HG02943 (cell line): Measurements from ENCODE around the gene SLC7A5.
"Not testable (repeated sequence)": the region's sequence is repeated elsewhere in the genome, so short reads cannot be mapped to it uniquely, and the experiment has no call there.

Source experiments
- ATAC-seq: cut with Tn5 transposase; IDR thresholded peaks from one replicate; pipeline ENCODE4 v1.9.1; 2021; ENCODE audit warnings: mild to moderate bottlenecking, low read depth, moderate library complexity; ENCODE audit not compliant: unreplicated experiment

SLC7A5 gene

GRCh38 chr16:87869061-87869878 lies at the start of gene SLC7A5:
SLC7A5 (minus strand) TSS chr16:87869507; CDS start chr16:87869422, 85 bp downstream.
- ATAC-seq: not testable (repeated sequence)

DNA sequence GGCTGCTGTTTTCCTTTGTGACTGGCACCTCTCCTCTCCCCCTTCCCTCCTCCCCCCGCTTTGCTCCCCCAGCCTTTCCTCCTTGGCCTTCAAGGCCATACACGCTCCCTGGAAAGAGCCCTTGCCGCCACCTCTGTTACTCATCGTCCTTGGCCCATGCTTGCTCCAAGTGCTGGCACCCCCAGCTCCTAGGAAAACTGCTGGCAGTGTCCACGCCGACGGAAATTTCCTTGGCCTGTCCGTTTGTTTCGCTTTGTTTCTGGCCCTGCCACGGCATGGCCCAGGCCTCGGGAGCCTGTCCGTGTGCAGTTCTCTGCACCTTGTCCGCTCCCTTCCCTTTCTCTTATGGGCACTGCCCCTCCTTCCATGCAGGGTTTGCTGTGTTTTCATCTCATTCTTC lies 49.0 kb upstream of the SLC7A5 start:
- ATAC-seq: no peak

DNA sequence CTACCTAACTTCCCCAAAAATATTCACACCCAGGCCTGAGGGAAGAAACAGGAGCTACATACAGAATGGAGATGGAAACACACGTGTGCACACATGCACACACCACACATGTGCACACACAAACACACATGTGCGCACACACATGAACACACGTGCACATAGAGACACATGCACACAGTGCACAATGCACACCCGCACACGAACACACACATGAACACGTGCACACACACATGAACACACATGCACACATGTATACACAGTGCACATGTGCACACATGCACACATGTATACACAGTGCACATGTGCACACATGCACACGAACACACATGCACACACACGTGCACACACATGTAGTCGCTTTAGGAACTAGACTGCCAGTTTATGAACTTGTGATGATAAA lies 48.2 kb upstream of the SLC7A5 start:
- ATAC-seq: no peak

DNA sequence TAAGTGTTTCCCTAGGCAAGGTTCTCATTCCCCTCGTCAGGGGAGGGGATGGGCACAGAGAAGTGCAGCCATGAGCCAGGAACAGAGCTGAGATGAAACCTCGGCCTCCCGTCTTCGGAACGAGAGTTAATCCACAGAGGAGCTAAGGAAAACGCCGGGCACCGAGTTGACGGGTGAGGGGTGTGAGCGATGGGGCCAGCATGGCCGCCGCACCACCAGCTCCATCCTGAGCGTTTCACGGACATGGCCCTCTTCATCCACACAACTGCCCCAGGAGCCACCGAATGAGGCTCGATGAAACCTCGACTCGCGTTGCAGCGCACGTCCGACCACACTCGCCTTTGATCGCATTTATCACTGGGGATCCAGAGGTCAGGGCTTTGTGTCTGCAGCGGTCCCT lies 45.5 kb upstream of the SLC7A5 start:
- ATAC-seq: no peak

GRCh38 chr16:87914021-87914725 lies 44.9 kb upstream of the SLC7A5 start:
- ATAC-seq: not testable (repeated sequence)

GRCh38 chr16:87912691-87913090 lies 43.4 kb upstream of the SLC7A5 start:
- not testable (repeated sequence) for ATAC-seq

- ATAC-seq: not testable (repeated sequence)
These were observed 41.9 kb upstream of the SLC7A5 start for GRCh38 chr16:87911106-87911763.

DNA sequence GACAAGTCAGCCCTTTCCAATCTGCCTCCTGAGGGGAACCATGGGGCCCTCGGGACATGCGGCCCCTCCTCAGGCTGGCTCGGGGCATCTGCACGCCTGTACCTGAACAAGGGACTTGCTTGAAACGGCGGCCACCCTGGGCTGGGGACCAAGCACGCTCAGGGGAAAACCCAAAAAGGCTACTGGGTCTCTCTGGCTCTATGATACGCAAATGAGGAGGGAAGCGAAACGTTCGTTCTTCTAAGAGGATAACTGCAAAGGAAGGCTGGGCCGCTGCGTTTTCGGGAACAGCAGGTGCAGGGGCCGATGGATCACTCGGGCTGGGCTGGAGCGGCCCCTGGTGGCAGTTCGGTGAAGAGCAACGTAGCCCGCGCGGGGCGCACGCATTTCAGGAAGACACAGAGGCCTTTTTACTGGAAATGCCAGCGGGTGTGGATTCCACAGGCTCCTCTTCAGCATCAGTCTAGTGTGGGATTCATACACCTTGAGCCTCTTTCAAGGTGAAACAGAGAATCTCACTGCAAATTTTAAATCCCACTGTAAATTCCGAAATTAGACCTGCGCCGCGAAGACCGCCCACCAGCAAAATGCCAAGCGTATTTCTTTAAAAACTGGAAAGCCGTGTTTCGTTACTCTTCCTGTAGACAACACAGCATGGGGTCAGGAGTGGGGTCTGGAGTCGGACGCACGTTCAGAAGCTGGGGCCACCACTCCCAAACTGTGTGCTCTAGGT lies 40.1 kb upstream of the SLC7A5 start:
- peak; percentile 67 for ATAC-seq

DNA sequence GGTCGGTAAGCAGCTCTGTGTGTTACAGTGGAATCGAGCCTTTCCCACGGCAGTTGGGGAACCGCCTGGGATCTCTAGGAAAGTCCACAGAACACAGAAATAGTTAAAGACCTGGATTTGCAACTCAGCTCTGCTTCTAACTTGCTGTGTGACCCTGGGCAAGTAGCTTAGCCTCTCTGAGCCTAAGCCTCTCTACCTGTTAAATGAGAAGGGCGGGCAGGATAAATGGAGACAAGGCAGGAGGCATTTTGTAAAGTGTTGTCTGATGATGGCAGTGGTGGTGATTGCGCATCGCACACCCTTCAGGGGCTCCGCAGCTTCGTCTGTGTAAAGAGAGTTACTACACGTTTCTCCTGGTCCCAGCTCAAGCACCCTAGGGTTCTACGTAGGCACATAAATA lies 38.8 kb upstream of the SLC7A5 start:
- not testable (repeated sequence) for ATAC-seq

DNA sequence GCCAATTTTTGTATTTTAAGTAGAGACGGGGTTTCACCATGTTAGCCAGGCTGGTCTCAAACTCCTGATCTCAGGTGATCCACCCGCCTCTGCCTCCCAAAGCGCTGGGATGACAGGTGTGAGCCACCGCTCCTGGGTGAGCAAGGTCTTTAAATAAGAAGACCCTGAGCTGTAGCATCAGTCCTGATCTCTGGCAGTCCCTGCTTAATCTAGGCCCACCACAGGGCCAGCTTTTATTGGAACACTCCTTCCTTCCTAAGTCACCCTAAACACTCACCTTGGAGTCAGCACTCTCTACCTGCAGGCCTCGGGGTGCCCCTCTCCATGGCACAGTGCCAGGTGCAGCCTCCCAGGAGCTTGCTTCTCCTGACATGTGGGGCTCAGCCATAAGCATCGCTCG lies 36.2 kb upstream of the SLC7A5 start:
- not testable (repeated sequence) for ATAC-seq

GRCh38 chr16:87904963-87905362 lies 35.7 kb upstream of the SLC7A5 start:
- ATAC-seq: not testable (repeated sequence)

DNA sequence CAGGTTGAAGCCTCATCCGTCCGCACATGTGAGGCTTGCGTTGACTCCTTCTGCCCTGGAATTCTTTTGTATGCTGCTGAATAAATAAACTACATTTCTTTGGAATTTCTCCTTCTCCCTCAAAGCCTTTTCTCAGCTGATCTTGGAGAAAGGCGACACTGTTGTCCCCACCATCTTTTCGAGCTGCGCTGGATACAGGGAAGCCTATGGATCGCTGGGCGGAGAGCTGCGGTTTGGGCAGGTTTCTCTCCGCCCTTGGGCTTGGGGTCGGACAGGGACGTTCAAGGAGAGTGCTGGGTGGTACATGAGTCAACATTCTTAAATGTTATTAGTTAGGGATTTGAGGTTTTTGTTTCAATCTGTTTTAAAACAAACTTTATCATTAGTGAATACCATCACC lies 31.2 kb upstream of the SLC7A5 start:
- not testable (repeated sequence) for ATAC-seq

GRCh38 chr16:87897521-87898505 lies 28.5 kb upstream of the SLC7A5 start:
- ATAC-seq: no peak

DNA sequence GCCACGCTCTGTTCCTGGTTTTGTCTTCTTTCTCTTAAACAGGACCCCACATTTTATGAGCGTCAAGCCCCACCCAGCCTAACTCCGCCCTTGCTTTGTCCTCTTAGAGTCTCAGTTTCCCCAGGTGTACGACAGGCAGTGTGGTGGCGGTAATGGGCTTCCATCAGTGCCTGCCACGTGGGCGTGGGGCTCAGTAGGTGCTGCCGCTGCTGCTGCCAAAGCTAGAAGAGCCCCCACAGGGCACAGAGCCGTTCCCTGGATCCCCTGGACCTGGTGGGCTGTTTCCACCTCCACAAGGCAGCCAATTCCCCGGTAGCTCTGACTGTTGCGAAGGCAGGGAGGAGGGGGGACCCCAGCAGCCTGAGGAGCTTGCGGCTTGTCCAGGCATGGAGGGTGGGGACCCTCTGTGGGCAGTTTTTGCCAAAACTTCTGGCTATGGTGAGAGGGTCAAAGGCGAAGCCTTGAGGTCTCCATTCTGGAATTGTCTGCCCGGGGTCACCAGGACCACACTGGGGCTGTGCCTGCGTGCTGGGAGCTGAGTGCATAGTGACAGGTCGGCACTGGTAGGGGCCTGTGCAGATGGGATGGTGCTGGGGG lies 27.7 kb upstream of the SLC7A5 start:
- not testable (repeated sequence) for ATAC-seq

DNA sequence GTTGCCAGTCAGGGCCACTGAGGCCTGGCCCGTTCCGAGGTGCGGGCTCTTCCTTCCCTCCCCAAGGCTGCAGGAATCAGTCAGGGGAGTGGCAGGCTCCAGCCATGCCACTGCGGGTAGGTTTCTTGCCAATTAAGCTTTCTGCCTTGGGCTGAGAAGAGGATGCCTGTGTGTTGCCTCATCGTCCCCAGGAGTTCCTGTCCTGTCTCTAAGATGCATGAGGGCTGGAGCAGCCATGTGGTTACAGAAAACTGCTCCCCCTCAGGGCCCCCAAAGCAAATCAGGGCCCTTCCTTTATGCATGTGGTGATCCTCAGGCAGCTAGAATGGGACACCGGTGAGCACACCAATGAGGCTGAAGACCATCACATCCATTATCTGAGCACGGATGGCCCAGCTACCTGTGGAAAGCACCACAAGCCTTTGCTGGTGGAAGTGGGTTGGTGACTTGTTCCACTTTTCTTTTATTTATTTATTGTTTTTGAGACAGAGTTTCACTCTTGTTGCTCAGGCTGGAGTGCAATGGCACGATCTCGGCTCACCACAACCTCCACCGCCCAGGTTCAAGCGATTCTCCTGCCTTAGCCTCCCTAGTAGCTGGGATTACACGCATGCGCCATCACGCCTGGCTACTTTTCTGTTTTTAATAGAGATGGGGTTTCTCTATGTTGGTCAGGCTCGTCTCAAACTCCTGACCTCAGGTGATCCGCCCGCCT lies 27.0 kb upstream of the SLC7A5 start:
- not testable (repeated sequence) for ATAC-seq

- no peak for ATAC-seq
These were observed 26.4 kb upstream of the SLC7A5 start for GRCh38 chr16:87895641-87896141.

- ATAC-seq: not testable (repeated sequence)
These were observed 24.7 kb upstream of the SLC7A5 start for GRCh38 chr16:87894005-87894404.

GRCh38 chr16:87891764-87892163 lies 22.5 kb upstream of the SLC7A5 start:
- ATAC-seq: no peak
